Endodermal cell (in vitro differentiated cells): ENCODE data around the gene WASHC3. TPM values are rescaled to one million over a fixed set of nuclear protein-coding genes. Genes with fewer than 3 reads are reported as not detected.

Source experiments
- DNase-seq: peaks from one replicate; pipeline ENCODE4 v3.0.0-alpha.2; 2017
- H3K27ac ChIP-seq: 2 replicates; pipeline ENCODE4 v1.5.1; 2013; ENCODE audit warnings: mild to moderate bottlenecking, low read depth, low read length, moderate library complexity
- H3K27me3 ChIP-seq: 2 replicates; pipeline ENCODE4 v1.6.1; 2013; ENCODE audit warnings: mild to moderate bottlenecking, low read length, moderate library complexity; ENCODE audit not compliant: insufficient read depth, control insufficient read depth, poor library complexity, severe bottlenecking
- H3K36me3 ChIP-seq: 2 replicates; pipeline ENCODE4 v1.7.0; 2013; ENCODE audit warnings: mild to moderate bottlenecking, low read length, moderate library complexity; ENCODE audit not compliant: control insufficient read depth, insufficient read depth
- H3K4me1 ChIP-seq: one replicate; pipeline ENCODE4 v1.7.0; 2013; ENCODE audit warnings: low read length; ENCODE audit not compliant: control insufficient read depth, insufficient read depth
- H3K4me3 ChIP-seq: 2 replicates; pipeline ENCODE4 v1.5.1; 2013; ENCODE audit warnings: mild to moderate bottlenecking, low read length, moderate library complexity
- H3K9ac ChIP-seq: 2 replicates; pipeline ENCODE4 v1.6.1; 2013; ENCODE audit warnings: mild to moderate bottlenecking, low read length, moderate library complexity; ENCODE audit not compliant: poor library complexity, severe bottlenecking; ENCODE audit errors: extremely low read depth
- H3K9me3 ChIP-seq: 2 replicates; pipeline ENCODE4 v1.6.1; 2013; ENCODE audit warnings: mild to moderate bottlenecking, low read length, moderate library complexity; ENCODE audit not compliant: control insufficient read depth
- H3K27ac Mint-ChIP-seq: 2 replicates; pipeline ENCODE4 v1.8.0; 2020; ENCODE audit warnings: mixed read lengths
- H3K27me3 Mint-ChIP-seq: 2 replicates; pipeline ENCODE4 v1.8.0; 2021; ENCODE audit warnings: mild to moderate bottlenecking, mixed read lengths; ENCODE audit not compliant: insufficient read depth
- H3K36me3 Mint-ChIP-seq: 2 replicates; pipeline ENCODE4 v1.8.0; 2020; ENCODE audit warnings: low read depth, mixed read lengths
- H3K4me1 Mint-ChIP-seq: 2 replicates; pipeline ENCODE4 v1.8.0; 2020; ENCODE audit warnings: mixed read lengths
- H3K4me3 Mint-ChIP-seq: 2 replicates; pipeline ENCODE4 v1.8.0; 2020; ENCODE audit warnings: mild to moderate bottlenecking, moderate library complexity, mixed read lengths
- H3K9me3 Mint-ChIP-seq: 2 replicates; pipeline ENCODE4 v1.8.0; 2020; ENCODE audit warnings: mild to moderate bottlenecking, mixed read lengths
- WGBS, 2 experiments: methylation state at CpG; one replicate each; pipeline versions ENCODE4 v1.1.5 to v1.1.7; 2013; ENCODE audit warnings: missing lambda C conversion rate in 2 of 2, mixed read lengths in 1 of 2; ENCODE audit not compliant: insufficient coverage in 1 of 2, insufficient read length in 1 of 2; 5-methylcytosine and 5-hydroxymethylcytosine counted together
- total RNA-seq, 2 donors: library from RNA; stranded (reverse); fragmentation: NEBNext Ultra II Directional in 1 of 2; extraction: Animal tissue kit (Norgen Biotek cat#: 25700) in 1 of 2; gene quantifications; 2 replicates in 1 of 2; 3 replicates in 1 of 2; pipeline ENCODE4 v1.2.1, GENCODE V29; 2021
- TF ChIP-seq, protein P1 (sequence below): fragments of 200-600 bp; sonication (generic); conservative IDR thresholded peaks from 2 replicates; pipeline ENCODE4 v1.5.0; 2021; ENCODE audit warnings: antibody characterized with exemption, mild to moderate bottlenecking

Gene WASHC3
- total RNA-seq, 2 donors from 2014 or later, result 18.4 to 18.8 TPM

DNA sequence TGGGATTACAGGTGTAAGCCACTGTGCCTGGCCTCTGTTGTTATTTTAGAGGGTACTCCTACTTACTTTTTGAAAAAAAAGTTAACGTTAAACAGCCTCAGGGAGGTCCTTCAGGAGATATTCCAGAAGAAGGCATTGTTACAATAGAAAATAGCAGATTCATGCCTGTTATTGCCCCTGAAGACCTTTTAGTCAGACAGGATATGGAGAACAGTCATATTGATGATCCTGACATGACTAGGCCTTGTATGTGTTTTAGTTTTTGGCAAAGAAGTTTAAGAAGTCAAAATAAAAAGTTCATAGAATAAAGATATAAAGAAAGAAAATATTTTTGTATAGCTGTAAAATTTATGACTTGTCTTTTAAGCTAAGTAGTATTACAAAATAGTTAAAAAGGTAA is 45.3 kb downstream of the WASHC3 start:
- Histone ChIP-seq H3K4me1 (no peaks in the 10 kb centered on the region), H3K36me3 (peaks cover 4% of the 10 kb centered on the region), H3K9me3 (no peaks in the 10 kb centered on the region), H3K27me3 (no peaks in the 10 kb centered on the region), H3K27ac (no peak overlapping the region), H3K4me3 (no peak overlapping the region), H3K9ac (no peak overlapping the region)
- H3K27ac Mint-ChIP-seq, result no peak overlapping the region
- TF ChIP-seq, protein P1, sequence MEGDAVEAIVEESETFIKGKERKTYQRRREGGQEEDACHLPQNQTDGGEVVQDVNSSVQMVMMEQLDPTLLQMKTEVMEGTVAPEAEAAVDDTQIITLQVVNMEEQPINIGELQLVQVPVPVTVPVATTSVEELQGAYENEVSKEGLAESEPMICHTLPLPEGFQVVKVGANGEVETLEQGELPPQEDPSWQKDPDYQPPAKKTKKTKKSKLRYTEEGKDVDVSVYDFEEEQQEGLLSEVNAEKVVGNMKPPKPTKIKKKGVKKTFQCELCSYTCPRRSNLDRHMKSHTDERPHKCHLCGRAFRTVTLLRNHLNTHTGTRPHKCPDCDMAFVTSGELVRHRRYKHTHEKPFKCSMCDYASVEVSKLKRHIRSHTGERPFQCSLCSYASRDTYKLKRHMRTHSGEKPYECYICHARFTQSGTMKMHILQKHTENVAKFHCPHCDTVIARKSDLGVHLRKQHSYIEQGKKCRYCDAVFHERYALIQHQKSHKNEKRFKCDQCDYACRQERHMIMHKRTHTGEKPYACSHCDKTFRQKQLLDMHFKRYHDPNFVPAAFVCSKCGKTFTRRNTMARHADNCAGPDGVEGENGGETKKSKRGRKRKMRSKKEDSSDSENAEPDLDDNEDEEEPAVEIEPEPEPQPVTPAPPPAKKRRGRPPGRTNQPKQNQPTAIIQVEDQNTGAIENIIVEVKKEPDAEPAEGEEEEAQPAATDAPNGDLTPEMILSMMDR, result no peak
- H3K36me3 Mint-ChIP-seq, result no peaks in the 10 kb centered on the region
- H3K9me3 Mint-ChIP-seq, result no peaks in the 10 kb centered on the region
- H3K27me3 Mint-ChIP-seq, result no peaks in the 10 kb centered on the region
- H3K4me3 Mint-ChIP-seq, result no peak overlapping the region
- no peak for DNase-seq
- no peaks in the 10 kb centered on the region for H3K4me1 Mint-ChIP-seq
- WGBS, 2 experiments, result 87 to 91% methylated on average over 1 of the region's 1 CpG

GRCh38 chr12:102010265-102010994 is 51.4 kb downstream of the WASHC3 start:
- Mint-ChIP-seq H3K9me3 (no peaks in the 10 kb centered on the region), H3K4me3 (no peak overlapping the region), H3K27ac (no peak overlapping the region), H3K4me1 (peaks cover 7% of the 10 kb centered on the region), H3K27me3 (no peaks in the 10 kb centered on the region), H3K36me3 (no peaks in the 10 kb centered on the region)
- DNase-seq, result no peak
- no peaks in the 10 kb centered on the region for H3K27me3 ChIP-seq
- H3K9ac ChIP-seq, result no peak overlapping the region
- peaks cover 9% of the 10 kb centered on the region for H3K4me1 ChIP-seq
- TF ChIP-seq, protein P1, result no peak
- H3K4me3 ChIP-seq, result no peak overlapping the region
- no peaks in the 10 kb centered on the region for H3K9me3 ChIP-seq
- WGBS, 2 experiments, result 92 to 100% methylated on average over 8 of the region's 8 CpGs
- no peak overlapping the region for H3K27ac ChIP-seq
- no peaks in the 10 kb centered on the region for H3K36me3 ChIP-seq

- TF ChIP-seq, protein P1, result no peak
- no peak for DNase-seq
- Histone ChIP-seq H3K4me3 (no peak overlapping the region), H3K27ac (no peak overlapping the region), H3K9ac (no peak overlapping the region), H3K9me3 (no peaks in the 10 kb centered on the region), H3K27me3 (no peaks in the 10 kb centered on the region), H3K36me3 (no peaks in the 10 kb centered on the region), H3K4me1 (peaks cover 9% of the 10 kb centered on the region)
- H3K9me3 Mint-ChIP-seq, result no peaks in the 10 kb centered on the region
- H3K4me1 Mint-ChIP-seq, result peaks cover 14% of the 10 kb centered on the region
- no peaks in the 10 kb centered on the region for H3K36me3 Mint-ChIP-seq
- 92% methylated on average over 2 of the region's 3 CpGs; no CpG with 5 or more reads in 1 of the 2 experiments for WGBS, 2 experiments
- H3K4me3 Mint-ChIP-seq, result no peak overlapping the region
- H3K27ac Mint-ChIP-seq, result no peak overlapping the region
- H3K27me3 Mint-ChIP-seq, result no peaks in the 10 kb centered on the region
These were observed 52.0 kb downstream of the WASHC3 start for GRCh38 chr12:102009796-102010195.
